Natural killer cell (primary cell): ENCODE measurements around the gene SPARC. TPM values are rescaled to one million over a fixed set of nuclear protein-coding genes. Genes with fewer than 3 reads are reported as not detected.

Source experiments
- ATAC-seq, 3 donors: fragments of 150-1000 bp in 2 of 3; fragments of 200-7000 bp in 1 of 3; cut with Tn5 transposase; 1 replicate in 1 of 3; 2 replicates in 2 of 3; pipeline ENCODE4 v1.10.0; 2021; ENCODE audit warnings: mild to moderate bottlenecking in 2 of 3, moderate library complexity in 2 of 3
- DNase-seq, 2 donors: peaks; one replicate each; pipeline versions ENCODE4 v3.0.0 to v3.0.0-alpha.2; 2013 to 2021; ENCODE audit warnings: mixed read lengths in 1 of 2
- H3K27ac ChIP-seq: one replicate; pipeline ENCODE4 v1.5.1; 2013; ENCODE audit warnings: mild to moderate bottlenecking, low read length
- H3K27me3 ChIP-seq: one replicate; pipeline ENCODE4 v1.6.1; 2013; ENCODE audit warnings: low read length; ENCODE audit not compliant: control insufficient read depth, insufficient read depth
- H3K36me3 ChIP-seq: one replicate; pipeline ENCODE4 v1.6.1; 2013; ENCODE audit warnings: low read length; ENCODE audit not compliant: control insufficient read depth, insufficient read depth
- H3K4me1 ChIP-seq: one replicate; pipeline ENCODE4 v1.6.1; 2013; ENCODE audit warnings: low read length; ENCODE audit not compliant: control insufficient read depth, insufficient read depth
- H3K4me3 ChIP-seq: one replicate; pipeline ENCODE4 v1.5.1; 2013; ENCODE audit warnings: low read length
- H3K9me3 ChIP-seq: one replicate; pipeline ENCODE4 v1.6.1; 2013; ENCODE audit warnings: low read length; ENCODE audit not compliant: control insufficient read depth, insufficient read depth
- H3K27ac Mint-ChIP-seq, 2 donors: one replicate each; pipeline ENCODE4 v1.8.0; 2022; ENCODE audit warnings: mild to moderate bottlenecking in 2 of 2, mixed read lengths in 2 of 2, moderate library complexity in 1 of 2
- H3K27me3 Mint-ChIP-seq, 2 donors: one replicate each; pipeline ENCODE4 v1.8.0; 2022; ENCODE audit warnings: low read depth in 2 of 2, mixed read lengths in 2 of 2
- H3K36me3 Mint-ChIP-seq: one replicate; pipeline ENCODE4 v1.8.0; 2022; ENCODE audit warnings: mixed read lengths
- H3K4me1 Mint-ChIP-seq, 2 donors: one replicate each; pipeline ENCODE4 v1.8.0; 2022; ENCODE audit warnings: mixed read lengths in 2 of 2
- H3K4me3 Mint-ChIP-seq: one replicate; pipeline ENCODE4 v1.8.0; 2022; ENCODE audit warnings: mild to moderate bottlenecking, moderate library complexity, mixed read lengths
- H3K9me3 Mint-ChIP-seq, 2 donors: one replicate each; pipeline ENCODE4 v1.8.0; 2022; ENCODE audit warnings: mixed read lengths in 2 of 2
- CTCF ChIP-seq: fragments of 200-600 bp; IDR thresholded peaks from one replicate; pipeline ENCODE4 v1.8.0; 2022; ENCODE audit warnings: antibody characterized with exemption
- WGBS: methylation state at CpG from one replicate; pipeline ENCODE4 v1.1.7; 2013; ENCODE audit warnings: missing lambda C conversion rate; ENCODE audit not compliant: insufficient coverage; 5-methylcytosine and 5-hydroxymethylcytosine counted together
- intact Hi-C: fragments of 100-400 bp; cut with micrococcal nuclease; formaldehyde crosslinking; loops from one replicate; pipeline ENCODE4 v1.14.2; 2022
- total RNA-seq, 4 donors: library from RNA; stranded (reverse); fragments of 120-200 nt in 1 of 4; gene quantifications; one replicate each; pipeline versions ENCODE4 v1.2.3 to v1.2.4, GENCODE V29; 2013 to 2022

SPARC gene
- total RNA-seq, 3 donors from 2014 or later (not counting 1 experiment from before 2014, with no cell fraction given), result 3.2 to 48.5 (median 23.4) TPM

- no peaks in the 10 kb centered on the region for H3K27me3 Mint-ChIP-seq
- ATAC-seq, result no peak
- no peaks in the 10 kb centered on the region for H3K9me3 ChIP-seq
- no peak overlapping the region for H3K4me3 ChIP-seq
- no peaks in the 10 kb centered on the region for H3K36me3 ChIP-seq
- H3K4me1 Mint-ChIP-seq, result no peaks in the 10 kb centered on the region
- no peak for TF ChIP-seq CTCF
- no peaks in the 10 kb centered on the region for H3K9me3 Mint-ChIP-seq
- H3K4me3 Mint-ChIP-seq, result no peak overlapping the region
- H3K4me1 ChIP-seq, result no peaks in the 10 kb centered on the region
- H3K27ac ChIP-seq, result no peak overlapping the region
- no peaks in the 10 kb centered on the region for H3K36me3 Mint-ChIP-seq
- WGBS, result 71% methylated on average over 20 of the region's 20 CpGs
- DNase-seq, result no peak
- intact Hi-C loops, result no loop called here
- H3K27ac Mint-ChIP-seq, result no peak overlapping the region
- no peaks in the 10 kb centered on the region for H3K27me3 ChIP-seq
Measured at GRCh38 chr5:151696470-151697061, 9.9 kb upstream of the SPARC start.

- Mint-ChIP-seq H3K27ac (no peak overlapping the region), H3K4me3 (no peak overlapping the region), H3K27me3 (no peaks in the 10 kb centered on the region), H3K4me1 (no peaks in the 10 kb centered on the region), H3K9me3 (no peaks in the 10 kb centered on the region), H3K36me3 (no peaks in the 10 kb centered on the region)
- Histone ChIP-seq H3K27me3 (no peaks in the 10 kb centered on the region), H3K4me1 (no peaks in the 10 kb centered on the region), H3K9me3 (no peaks in the 10 kb centered on the region), H3K36me3 (no peaks in the 10 kb centered on the region), H3K4me3 (no peak overlapping the region), H3K27ac (no peak overlapping the region)
- WGBS, result no CpG with 5 or more reads among the region's 1 CpG
- intact Hi-C loops, result no loop called here
- DNase-seq, result no peak
- no peak for TF ChIP-seq CTCF
- ATAC-seq, result no peak
Measured at GRCh38 chr5:151695464-151695863, 8.7 kb upstream of the SPARC start.

- Mint-ChIP-seq H3K4me3 (no peak overlapping the region), H3K27ac (no peak overlapping the region), H3K27me3 (peaks cover 2 to 3% of the 10 kb centered on the region in 2 donors), H3K36me3 (no peaks in the 10 kb centered on the region), H3K9me3 (no peaks in the 10 kb centered on the region), H3K4me1 (no peaks in the 10 kb centered on the region)
- Histone ChIP-seq H3K36me3 (no peaks in the 10 kb centered on the region), H3K4me1 (no peaks in the 10 kb centered on the region), H3K4me3 (no peak overlapping the region), H3K27ac (no peak overlapping the region), H3K9me3 (no peaks in the 10 kb centered on the region), H3K27me3 (no peaks in the 10 kb centered on the region)
- intact Hi-C loops, result no loop called here
- no peak for TF ChIP-seq CTCF
- DNase-seq, result no peak
- ATAC-seq, result no peak
- 94% methylated on average over 3 of the region's 3 CpGs for WGBS
Measured at GRCh38 chr5:151694035-151694485, 7.3 kb upstream of the SPARC start.

- Mint-ChIP-seq H3K36me3 (no peaks in the 10 kb centered on the region), H3K4me3 (no peak overlapping the region), H3K27ac (no peak overlapping the region), H3K27me3 (peaks cover 5 to 12% of the 10 kb centered on the region in 2 donors), H3K9me3 (no peaks in the 10 kb centered on the region), H3K4me1 (no peaks in the 10 kb centered on the region)
- no peak for TF ChIP-seq CTCF
- H3K27ac ChIP-seq, result no peak overlapping the region
- no peaks in the 10 kb centered on the region for H3K4me1 ChIP-seq
- no peaks in the 10 kb centered on the region for H3K36me3 ChIP-seq
- H3K4me3 ChIP-seq, result no peak overlapping the region
- ATAC-seq (no peak), DNase-seq (no peak)
- no peaks in the 10 kb centered on the region for H3K27me3 ChIP-seq
- intact Hi-C loops, result no loop called here
- WGBS, result 84% methylated on average over 3 of the region's 3 CpGs
- no peaks in the 10 kb centered on the region for H3K9me3 ChIP-seq
Measured at GRCh38 chr5:151692312-151692711, 5.6 kb upstream of the SPARC start.
